Caki2 (cell line): ENCODE results near the gene TMOD4. TPM values are rescaled to one million over a fixed set of nuclear protein-coding genes. Genes with fewer than 3 reads are reported as not detected.
A peak's percentile ranks its signal among the peaks of the same experiment; 100 is the strongest.

Experiments
- DNase-seq: peaks from one replicate; pipeline ENCODE4 v3.0.0-alpha.2; 2015; ENCODE audit warnings: low read depth
- in situ Hi-C: cut with HindIII; loops from 2 replicates; pipeline ENCODE4 v1.10.0; 2016; ENCODE audit warnings: low sequenced_read_pairs, low pct_unique_long_range_greater_than_20kb, mixed read lengths
- total RNA-seq: library from RNA; depleted of rRNA; stranded (reverse); fragments of >200 nt; shearing (Covaris generic); gene quantifications from 2 replicates; pipeline ENCODE4 v1.2.3, GENCODE V29; 2014; ENCODE audit warnings: low replicate concordance

Gene TMOD4
- total RNA-seq, 1 experiment from 2014 or later = not detected

- in situ Hi-C loops = no loop called here
These were observed 29.2 kb downstream of the TMOD4 start, which contains the start of gene SEMA6C for GRCh38 chr1:151146412-151147131. Gene SEMA6C (minus strand): TSS chr1:151146631. CDS start chr1:151142621, 4,010 bp downstream.

GRCh38 chr1:151146072-151146411, 29.7 kb downstream of the TMOD4 start:
- no peak for DNase-seq
- in situ Hi-C loops = no loop called here

More at GRCh38 chr1:151146412-151147131, 29.2 kb downstream of the TMOD4 start, which contains the start of gene SEMA6C:
- peak; percentile 87 for DNase-seq

- in situ Hi-C loops = no loop called here
These were observed 30.3 kb downstream of the TMOD4 start for GRCh38 chr1:151145304-151146071.

GRCh38 chr1:151144474-151145303, 31.1 kb downstream of the TMOD4 start:
- in situ Hi-C loops = no loop called here
- no peak for DNase-seq

More at GRCh38 chr1:151145304-151146071, 30.3 kb downstream of the TMOD4 start:
- DNase-seq = no peak

- in situ Hi-C loops = no loop called here
These were observed 31.8 kb downstream of the TMOD4 start for GRCh38 chr1:151143986-151144385.

GRCh38 chr1:151143057-151143435, 32.7 kb downstream of the TMOD4 start:
- no peak for DNase-seq
- in situ Hi-C loops = no loop called here

More at GRCh38 chr1:151143986-151144385, 31.8 kb downstream of the TMOD4 start:
- no peak for DNase-seq

- no peak for DNase-seq
- in situ Hi-C loops = no loop called here
These were observed 33.2 kb downstream of the TMOD4 start for GRCh38 chr1:151142411-151143056.

- DNase-seq = no peak
- in situ Hi-C loops = no loop called here
These were observed 38.0 kb downstream of the TMOD4 start for GRCh38 chr1:151137789-151138188.

- DNase-seq = no peak
- in situ Hi-C loops = no loop called here
These were observed 40.1 kb downstream of the TMOD4 start for GRCh38 chr1:151135433-151136385.

GRCh38 chr1:151134991-151135390, 40.8 kb downstream of the TMOD4 start:
- in situ Hi-C loops = no loop called here
- no peak for DNase-seq

- in situ Hi-C loops = no loop called here
- no peak for DNase-seq
These were observed 41.4 kb downstream of the TMOD4 start for GRCh38 chr1:151134396-151134795.

GRCh38 chr1:151133018-151133806, 42.6 kb downstream of the TMOD4 start:
- in situ Hi-C loops = no loop called here
- DNase-seq = no peak

GRCh38 chr1:151132335-151133017, 43.3 kb downstream of the TMOD4 start:
- in situ Hi-C loops = no loop called here
- no peak for DNase-seq

- in situ Hi-C loops = no loop called here
- DNase-seq = no peak
These were observed 44.0 kb downstream of the TMOD4 start for GRCh38 chr1:151131701-151132334.

GRCh38 chr1:151130987-151131586, 44.7 kb downstream of the TMOD4 start:
- in situ Hi-C loops = no loop called here
- DNase-seq = no peak
